HAP-1 (cell line): ENCODE results near the gene FAM78A.

ENCODE experiments used
- DNase-seq, 2 experiments: peaks; one replicate each; pipeline ENCODE4 v3.0.0-alpha.2; 2016 to 2020; ENCODE audit warnings: low spot score in 2 of 2
- H3K27me3 ChIP-seq: fragments of 250-450 bp; sonication (Bioruptor Pico); 2 replicates; pipeline ENCODE4 v1.5.1; 2020; ENCODE audit warnings: low read depth, mild to moderate bottlenecking, moderate library complexity
- H3K36me3 ChIP-seq: fragments of 250-450 bp; sonication (Bioruptor Pico); replicated peaks from 2 replicates; pipeline ENCODE4 v1.5.1; 2020; ENCODE audit warnings: mild to moderate bottlenecking
- H3K4me1 ChIP-seq: fragments of 250-450 bp; sonication (Bioruptor Pico); 2 replicates; pipeline ENCODE4 v1.5.1; 2020; ENCODE audit warnings: mild to moderate bottlenecking
- H3K4me3 ChIP-seq: fragments of 250-450 bp; sonication (Bioruptor Pico); 2 replicates; pipeline ENCODE4 v1.5.1; 2020; ENCODE audit warnings: mild to moderate bottlenecking, moderate library complexity
- H3K9me3 ChIP-seq: fragments of 250-450 bp; sonication (Bioruptor Pico); 2 replicates; pipeline ENCODE4 v1.5.1; 2020; ENCODE audit warnings: mild to moderate bottlenecking, moderate library complexity
- in situ Hi-C: fragments of 300-500 bp; cut with MboI; formaldehyde crosslinking; loops from 3 replicates; pipeline ENCODE4 v1.14.3; 2020; ENCODE audit warnings: low sequenced_read_pairs, inconsistent platforms, mixed read lengths

Gene FAM78A

GRCh38 chr9:131280660-131281059, 4.3 kb upstream of the FAM78A start:
- Histone ChIP-seq H3K9me3 (no peaks in the 10 kb centered on the region), H3K4me3 (no peak overlapping the region), H3K4me1 (peaks cover 5% of the 10 kb centered on the region), H3K36me3 (no peaks in the 10 kb centered on the region), H3K27me3 (peaks cover 7% of the 10 kb centered on the region; the same call in 1 of the 2 replicates)
- in situ Hi-C loops: no loop called here
- DNase-seq: no peak

GRCh38 chr9:131279863-131280570, 3.7 kb upstream of the FAM78A start:
- in situ Hi-C loops: no loop called here
- H3K27me3 ChIP-seq: peaks cover 7% of the 10 kb centered on the region; the same call in 1 of the 2 replicates

GRCh38 chr9:131279196-131279862, 3.0 kb upstream of the FAM78A start:
- Histone ChIP-seq H3K4me1 (peaks cover 7% of the 10 kb centered on the region), H3K27me3 (peaks cover 7% of the 10 kb centered on the region; the same call in 1 of the 2 replicates), H3K36me3 (peaks cover 6% of the 10 kb centered on the region), H3K9me3 (no peaks in the 10 kb centered on the region), H3K4me3 (no peak overlapping the region)
- in situ Hi-C loops: no loop called here
- no peak for DNase-seq

More at GRCh38 chr9:131279863-131280570, 3.7 kb upstream of the FAM78A start:
- no peak for DNase-seq
- peaks cover 6% of the 10 kb centered on the region for H3K4me1 ChIP-seq
- H3K9me3 ChIP-seq: no peaks in the 10 kb centered on the region
- H3K36me3 ChIP-seq: peaks cover 2% of the 10 kb centered on the region
- no peak overlapping the region for H3K4me3 ChIP-seq

- DNase-seq: no peak
- peaks cover 10% of the 10 kb centered on the region for H3K4me1 ChIP-seq
- H3K27me3 ChIP-seq: peaks cover 7% of the 10 kb centered on the region; the same call in 1 of the 2 replicates
- no peak overlapping the region for H3K4me3 ChIP-seq
- no peaks in the 10 kb centered on the region for H3K9me3 ChIP-seq
- H3K36me3 ChIP-seq: peaks cover 6% of the 10 kb centered on the region
- in situ Hi-C loops: no loop called here
These were observed 2.4 kb upstream of the FAM78A start for GRCh38 chr9:131278702-131279111.

- peaks cover 11% of the 10 kb centered on the region for H3K4me1 ChIP-seq
- H3K36me3 ChIP-seq: peaks cover 6% of the 10 kb centered on the region
- peak overlapping the region; percentile 15 for H3K4me3 ChIP-seq
- DNase-seq: peak; percentile 92 to 94
- H3K27me3 ChIP-seq: peaks cover 4% of the 10 kb centered on the region; the same call in 1 of the 2 replicates
- H3K9me3 ChIP-seq: no peaks in the 10 kb centered on the region
- in situ Hi-C loops: no loop called here
These were observed 1.8 kb upstream of the FAM78A start for GRCh38 chr9:131277910-131278701.

- Histone ChIP-seq H3K9me3 (no peaks in the 10 kb centered on the region), H3K36me3 (peaks cover 6% of the 10 kb centered on the region), H3K4me3 (peak overlapping the region; percentile 54), H3K27me3 (peaks cover 1% of the 10 kb centered on the region; the same call in 1 of the 2 replicates), H3K4me1 (peaks cover 16% of the 10 kb centered on the region)
- DNase-seq: no peak
- in situ Hi-C loops: no loop called here
These were observed 1.1 kb upstream of the FAM78A start for GRCh38 chr9:131277287-131277909.

- H3K4me3 ChIP-seq: peak overlapping the region; percentile 54
- in situ Hi-C loops: no loop called here
- H3K4me1 ChIP-seq: peaks cover 21% of the 10 kb centered on the region
- DNase-seq: peak in 1 of 2 experiments; percentile 58
- H3K9me3 ChIP-seq: no peaks in the 10 kb centered on the region
- no peaks in the 10 kb centered on the region; the same call in 1 of the 2 replicates for H3K27me3 ChIP-seq
- H3K36me3 ChIP-seq: peaks cover 6% of the 10 kb centered on the region
These were observed 579 bp upstream of the FAM78A start for GRCh38 chr9:131276891-131277286.

- Histone ChIP-seq H3K4me3 (peak overlapping the region; percentile 54), H3K4me1 (peaks cover 31% of the 10 kb centered on the region), H3K36me3 (peaks cover 6% of the 10 kb centered on the region), H3K27me3 (no peaks in the 10 kb centered on the region; the same call in 1 of the 2 replicates), H3K9me3 (no peaks in the 10 kb centered on the region)
- DNase-seq: peak; percentile 62 to 70
- in situ Hi-C loops: no loop called here
These were observed 797 bp downstream of the FAM78A start for GRCh38 chr9:131275332-131276093.

- peaks cover 31% of the 10 kb centered on the region for H3K4me1 ChIP-seq
- peak overlapping the region; percentile 54 for H3K4me3 ChIP-seq
- no peaks in the 10 kb centered on the region for H3K27me3 ChIP-seq
- in situ Hi-C loops: no loop called here
- DNase-seq: peak; percentile 20 to 56
- peaks cover 6% of the 10 kb centered on the region for H3K36me3 ChIP-seq
- H3K9me3 ChIP-seq: no peaks in the 10 kb centered on the region
These were observed 1.5 kb downstream of the FAM78A start for GRCh38 chr9:131274674-131275331.

GRCh38 chr9:131273856-131274673, 2.2 kb downstream of the FAM78A start:
- peaks cover 11% of the 10 kb centered on the region for H3K36me3 ChIP-seq
- peak overlapping the region; percentile 54 for H3K4me3 ChIP-seq
- in situ Hi-C loops: no loop called here
- DNase-seq: peak; percentile 54 to 59
- H3K4me1 ChIP-seq: peaks cover 31% of the 10 kb centered on the region
- no peaks in the 10 kb centered on the region for H3K9me3 ChIP-seq
- H3K27me3 ChIP-seq: no peaks in the 10 kb centered on the region

GRCh38 chr9:131273146-131273855, 3.0 kb downstream of the FAM78A start:
- Histone ChIP-seq H3K4me1 (peaks cover 31% of the 10 kb centered on the region), H3K36me3 (peaks cover 11% of the 10 kb centered on the region), H3K9me3 (no peaks in the 10 kb centered on the region), H3K27me3 (no peaks in the 10 kb centered on the region), H3K4me3 (peak overlapping the region; percentile 54)
- in situ Hi-C loops: no loop called here
- DNase-seq: peak; percentile 43 to 76
